Inflammatory macrophage (primary cell): ENCODE data around the gene KIF16B.
"Not testable (repeated sequence)": the region's sequence is repeated elsewhere in the genome, so short reads cannot be mapped to it uniquely, and the experiment has no call there.

ENCODE experiments used
- DNase-seq, 2 donors: peaks; one replicate each; pipeline ENCODE4 v3.0.0-alpha.2; 2020 to 2022

The KIF16B gene

DNA sequence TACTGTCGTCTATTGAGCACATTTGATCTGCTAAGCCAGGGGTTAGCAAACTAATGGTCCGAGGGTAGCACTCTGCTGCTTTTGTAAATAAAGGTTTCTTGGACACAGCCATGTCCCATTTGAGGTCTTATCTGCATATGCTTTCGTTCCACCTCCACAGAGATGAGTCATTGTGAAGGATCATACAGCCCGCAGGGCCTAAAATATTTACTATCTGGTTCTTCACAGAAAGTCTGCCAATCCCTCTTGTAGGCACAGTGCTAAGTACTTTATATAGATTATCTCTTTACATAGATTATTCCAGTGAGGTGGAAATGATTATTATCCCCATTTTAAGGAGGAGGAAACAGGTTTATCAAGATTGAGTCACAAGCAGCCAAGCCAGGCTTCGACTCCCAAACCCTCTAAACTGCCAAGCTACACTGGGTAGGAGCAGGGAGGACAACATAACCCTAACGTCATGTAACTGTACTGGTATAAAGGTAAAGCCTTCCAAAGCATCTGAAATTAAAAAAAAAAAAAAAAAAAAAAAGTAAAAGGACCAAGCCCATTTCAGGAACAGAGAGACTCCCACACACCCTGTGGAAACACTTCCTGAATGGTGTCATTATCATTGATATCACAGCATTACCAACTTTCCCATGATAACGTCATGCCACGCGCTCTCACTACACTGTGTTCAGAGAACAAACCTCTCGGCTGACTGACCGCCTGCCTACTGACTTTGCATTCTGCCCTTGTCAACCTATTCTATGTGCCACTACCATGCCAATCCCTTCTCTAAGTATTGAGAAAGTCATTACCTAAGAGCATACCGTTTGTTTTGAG is 101.0 kb downstream of the KIF16B start:
- DNase-seq = peak; percentile 80 to 90

GRCh38 chr20:16469395-16469905 is 103.8 kb downstream of the KIF16B start:
- DNase-seq = no peak

DNA sequence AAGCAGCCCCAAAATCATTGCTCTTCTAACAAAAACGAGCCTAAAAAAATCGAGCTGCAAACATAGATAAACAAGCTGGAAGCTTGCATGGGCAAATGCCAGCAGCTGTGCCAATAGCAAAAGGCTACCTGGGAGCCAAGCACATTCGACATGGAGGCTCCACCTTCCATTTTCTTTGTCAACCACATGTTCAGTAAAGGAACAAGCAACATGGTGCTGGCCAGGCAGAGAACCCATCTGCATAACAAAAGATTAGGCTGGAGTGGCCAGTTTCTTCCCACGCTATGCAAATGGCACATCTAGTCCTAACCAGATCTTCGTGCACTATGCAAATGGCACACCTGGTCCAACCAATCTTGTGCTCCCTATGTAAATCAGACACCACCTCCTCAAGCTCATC is 110.5 kb downstream of the KIF16B start:
- DNase-seq = no peak

GRCh38 chr20:16459019-16459700 is 114.1 kb downstream of the KIF16B start:
- no peak for DNase-seq

GRCh38 chr20:16457514-16457913 is 115.7 kb downstream of the KIF16B start:
- DNase-seq = no peak

DNA sequence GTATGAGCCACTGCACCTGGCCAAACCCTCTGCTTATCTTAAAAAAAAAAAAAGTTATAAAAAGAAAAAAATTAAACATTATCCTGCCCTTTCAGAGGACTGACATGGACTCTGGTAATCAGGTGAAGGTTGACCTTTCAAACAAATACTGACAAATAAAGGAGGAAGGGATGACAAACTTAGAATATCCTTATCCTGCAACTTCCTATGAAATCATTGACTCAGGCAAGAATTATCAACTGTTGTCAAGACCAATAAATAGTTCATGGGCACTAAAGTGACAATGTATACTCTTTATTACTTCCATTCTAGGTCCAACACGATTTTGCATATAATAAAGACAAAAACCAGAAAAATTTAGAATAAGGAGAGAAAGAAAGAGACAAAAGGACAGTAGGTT is 117.9 kb downstream of the KIF16B start:
- DNase-seq = no peak

GRCh38 chr20:16451982-16452381 is 121.3 kb downstream of the KIF16B start:
- DNase-seq = no peak

GRCh38 chr20:16451001-16451400 is 122.2 kb downstream of the KIF16B start:
- DNase-seq = no peak

GRCh38 chr20:16446991-16447390 is 126.3 kb downstream of the KIF16B start:
- no peak for DNase-seq

DNA sequence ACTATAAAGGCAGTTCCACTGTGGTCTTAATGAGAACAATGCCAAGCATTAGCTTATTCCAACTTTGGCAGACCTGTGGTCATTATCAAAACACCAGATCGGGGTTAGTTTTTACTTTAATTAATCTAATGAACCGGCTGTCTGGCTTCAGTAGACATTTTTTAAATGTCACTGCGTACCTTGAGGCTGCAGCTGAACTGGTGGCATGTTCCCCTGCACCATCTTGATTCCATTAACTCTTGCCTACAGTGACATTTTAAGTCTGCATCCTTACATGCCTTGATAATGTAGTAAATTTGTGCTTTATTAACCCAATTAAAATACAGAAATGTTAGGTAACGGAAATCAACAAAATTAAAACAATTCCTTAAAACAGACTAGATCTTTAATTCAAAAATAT is 127.0 kb downstream of the KIF16B start:
- DNase-seq = no peak

DNA sequence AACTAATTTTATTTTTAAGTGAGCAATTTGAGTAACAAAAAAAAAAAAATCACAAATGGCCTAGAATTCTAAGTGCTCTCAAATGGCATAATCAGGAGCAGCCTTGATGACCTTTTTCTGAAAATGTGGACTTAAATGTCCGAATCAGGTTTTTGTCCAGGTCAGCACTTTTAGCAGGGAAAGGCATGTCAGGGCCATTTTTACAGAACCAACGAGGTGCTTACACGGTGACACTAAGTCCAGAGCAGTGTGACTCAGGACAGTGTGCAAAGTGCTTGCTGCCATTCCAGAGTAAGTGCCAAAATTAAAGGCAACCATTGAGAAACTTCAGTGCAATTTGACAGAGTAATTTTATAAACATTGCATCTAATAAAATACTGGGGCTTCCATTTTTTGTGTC is 127.8 kb downstream of the KIF16B start:
- no peak for DNase-seq

GRCh38 chr20:16444057-16444777 is 129.0 kb downstream of the KIF16B start:
- DNase-seq = no peak

DNA sequence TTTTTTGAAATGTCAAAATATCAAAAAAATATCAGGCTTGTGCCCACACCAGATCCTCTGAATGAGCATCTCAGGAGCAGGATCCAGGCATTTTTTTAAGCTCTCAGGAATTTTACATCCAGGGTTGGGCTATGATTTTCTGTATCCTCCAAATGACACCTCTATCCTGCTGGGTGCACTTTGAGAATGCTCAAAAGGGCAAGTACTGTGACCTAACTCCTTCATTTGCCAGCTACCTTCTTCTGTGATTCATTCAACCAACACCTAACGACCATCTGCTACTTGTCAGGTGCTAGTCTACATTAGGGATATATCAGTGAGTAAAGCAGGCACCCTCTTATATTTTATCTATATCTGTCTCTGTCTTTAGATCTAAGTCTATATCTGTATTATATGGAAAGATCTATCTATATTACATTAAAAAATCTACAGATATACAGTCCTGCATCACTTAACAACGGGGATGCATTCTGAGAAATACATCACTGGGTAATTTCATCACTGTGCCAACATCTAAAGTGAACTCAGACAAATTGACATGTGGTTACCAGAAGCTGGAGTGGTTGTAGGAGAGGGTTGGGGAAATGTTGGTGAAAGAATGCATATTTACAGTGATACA is 131.6 kb downstream of the KIF16B start:
- DNase-seq = no peak

DNA sequence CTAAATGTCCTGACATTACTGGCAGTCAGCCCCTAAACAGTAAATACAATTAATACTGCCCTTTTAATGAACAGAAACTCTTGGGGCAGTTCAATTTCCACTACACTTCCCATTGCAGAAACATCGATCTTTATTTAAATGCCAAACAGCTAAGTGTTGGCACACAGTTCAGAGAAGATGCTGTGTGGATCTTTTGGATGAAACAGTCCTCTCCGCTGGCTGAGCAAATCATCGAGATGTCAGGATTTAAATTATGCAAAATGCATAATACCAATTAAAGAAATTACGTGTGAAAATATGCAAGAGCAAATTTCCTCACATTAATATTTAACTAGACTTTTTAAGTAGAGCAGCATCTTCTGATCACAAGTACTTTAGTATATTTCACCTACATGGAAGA is 132.6 kb downstream of the KIF16B start:
- DNase-seq = no peak

DNA sequence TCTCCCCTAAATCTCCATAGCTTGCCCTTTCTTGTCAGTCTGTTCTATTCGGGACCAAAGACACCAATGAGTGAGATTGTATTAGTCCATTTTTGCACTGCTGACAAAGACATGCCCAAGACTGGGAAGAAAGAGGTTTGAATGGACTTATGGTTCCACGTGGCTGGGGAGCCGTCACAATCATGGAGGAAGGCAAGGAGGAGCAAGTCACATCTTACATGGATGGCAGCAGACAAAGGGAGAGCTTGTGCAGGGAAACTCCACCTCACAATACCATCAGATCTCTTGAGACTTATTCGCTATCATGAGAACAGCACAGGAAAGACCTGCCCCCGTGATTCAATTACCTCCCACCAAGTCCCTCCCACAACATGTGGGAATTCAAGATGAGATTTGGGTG is 133.7 kb downstream of the KIF16B start:
- DNase-seq = not testable (repeated sequence)

DNA sequence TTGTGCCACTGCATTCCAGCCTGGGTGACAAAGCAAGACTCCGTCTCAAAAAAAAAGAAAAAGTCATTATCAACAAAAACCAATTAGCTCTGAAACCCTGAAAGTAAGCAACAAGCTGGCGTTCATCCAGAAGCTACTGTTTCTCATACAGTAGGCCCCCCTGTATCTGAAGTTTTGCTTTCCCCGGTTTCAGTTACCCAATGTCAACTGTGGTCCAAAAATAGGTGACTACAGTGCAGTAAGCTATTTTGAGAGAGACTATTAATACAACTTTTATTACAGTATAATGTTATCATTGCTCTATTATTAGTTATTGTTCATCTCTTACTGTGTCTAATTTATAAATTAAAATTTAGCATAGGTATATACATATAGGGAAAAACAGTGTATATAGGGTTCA is 135.1 kb downstream of the KIF16B start:
- no peak for DNase-seq

DNA sequence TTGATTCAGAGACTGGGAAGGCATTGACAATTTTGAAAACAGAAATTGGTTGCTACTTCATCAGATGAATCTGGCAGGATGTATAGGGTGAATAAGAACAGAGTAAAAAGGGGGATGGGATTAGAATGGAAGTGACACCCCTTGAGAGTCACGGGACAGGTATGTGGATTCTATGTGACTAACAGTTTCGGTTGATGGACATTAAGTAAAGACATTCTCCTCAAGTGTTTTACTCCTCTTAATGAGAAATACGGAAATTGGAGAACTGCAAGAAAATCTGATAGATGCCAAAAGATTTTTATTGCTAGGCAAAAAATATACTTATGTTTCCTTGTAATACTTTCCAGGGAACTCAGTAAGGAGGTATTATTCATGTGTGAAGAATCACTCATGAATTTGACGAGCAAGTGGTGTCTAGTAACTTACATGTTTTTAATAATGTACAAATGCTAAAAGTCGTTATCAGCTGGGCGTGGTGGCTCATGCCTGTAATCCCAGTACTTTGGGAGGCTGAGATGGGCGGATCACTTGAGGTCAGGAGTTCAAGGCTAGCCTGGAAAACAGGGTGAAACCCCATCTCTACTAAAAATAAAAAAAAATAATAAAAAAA is 135.8 kb downstream of the KIF16B start:
- DNase-seq = no peak

GRCh38 chr20:16434062-16434664 is 139.1 kb downstream of the KIF16B start:
- DNase-seq = peak; percentile 14 to 44

DNA sequence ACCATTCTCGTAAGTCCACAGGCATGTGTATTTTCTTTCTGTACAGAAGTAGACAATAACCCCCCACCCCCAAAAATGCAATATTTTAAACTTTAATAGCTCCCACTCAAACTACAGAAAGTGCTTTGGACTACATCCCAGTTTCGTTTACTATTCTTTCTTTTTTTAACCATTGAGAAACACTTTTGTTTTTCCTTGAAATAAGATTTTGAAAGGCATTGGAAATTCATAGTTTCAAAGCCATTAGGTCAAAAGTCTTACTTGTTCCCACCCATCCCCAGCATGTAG is 140.0 kb downstream of the KIF16B start:
- no peak for DNase-seq

DNA sequence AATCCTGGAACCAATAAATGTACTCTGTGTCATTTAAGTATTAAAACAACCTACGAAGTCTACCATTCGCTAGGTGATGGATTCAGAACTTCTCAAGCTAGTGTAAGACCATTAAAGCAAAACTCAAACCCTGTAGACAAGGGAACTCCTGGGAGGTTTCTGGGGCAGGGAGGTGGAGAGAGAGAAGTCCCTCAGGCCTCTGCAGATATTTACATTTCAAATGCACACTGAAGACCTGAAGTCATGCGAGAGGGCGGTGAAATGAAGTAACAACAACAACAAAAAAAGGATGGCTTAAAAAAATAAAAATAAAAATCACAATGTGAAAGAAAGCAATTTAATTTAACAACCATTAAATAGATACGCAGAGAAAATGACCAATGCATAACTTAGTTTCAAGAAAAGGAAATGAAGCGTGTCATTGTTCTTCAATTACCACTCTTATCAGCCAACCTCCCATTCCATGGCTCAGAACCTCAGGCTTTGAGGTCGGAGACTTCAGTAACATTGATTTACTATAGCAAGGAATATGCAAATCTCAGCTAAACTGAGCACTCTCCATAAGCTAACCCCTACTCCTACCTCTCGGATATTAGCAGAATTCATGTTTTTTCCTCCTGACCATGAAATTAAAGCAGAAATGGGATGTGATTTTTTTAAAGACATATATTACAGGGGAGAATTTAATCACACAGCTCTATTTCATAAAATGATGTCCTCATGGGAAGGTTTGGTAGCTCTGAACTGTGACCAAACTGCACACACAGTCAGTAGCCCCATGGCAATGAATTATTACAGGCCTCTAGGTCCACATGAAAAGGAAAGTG is 140.6 kb downstream of the KIF16B start:
- no peak for DNase-seq

GRCh38 chr20:16428112-16428511 is 145.1 kb downstream of the KIF16B start:
- DNase-seq = no peak
